ENCODE results near the gene MYH10.
"Not testable (repeated sequence)": the region's sequence is repeated elsewhere in the genome, so short reads cannot be mapped to it uniquely, and the experiment has no call there.

MYH10 gene

DNA sequence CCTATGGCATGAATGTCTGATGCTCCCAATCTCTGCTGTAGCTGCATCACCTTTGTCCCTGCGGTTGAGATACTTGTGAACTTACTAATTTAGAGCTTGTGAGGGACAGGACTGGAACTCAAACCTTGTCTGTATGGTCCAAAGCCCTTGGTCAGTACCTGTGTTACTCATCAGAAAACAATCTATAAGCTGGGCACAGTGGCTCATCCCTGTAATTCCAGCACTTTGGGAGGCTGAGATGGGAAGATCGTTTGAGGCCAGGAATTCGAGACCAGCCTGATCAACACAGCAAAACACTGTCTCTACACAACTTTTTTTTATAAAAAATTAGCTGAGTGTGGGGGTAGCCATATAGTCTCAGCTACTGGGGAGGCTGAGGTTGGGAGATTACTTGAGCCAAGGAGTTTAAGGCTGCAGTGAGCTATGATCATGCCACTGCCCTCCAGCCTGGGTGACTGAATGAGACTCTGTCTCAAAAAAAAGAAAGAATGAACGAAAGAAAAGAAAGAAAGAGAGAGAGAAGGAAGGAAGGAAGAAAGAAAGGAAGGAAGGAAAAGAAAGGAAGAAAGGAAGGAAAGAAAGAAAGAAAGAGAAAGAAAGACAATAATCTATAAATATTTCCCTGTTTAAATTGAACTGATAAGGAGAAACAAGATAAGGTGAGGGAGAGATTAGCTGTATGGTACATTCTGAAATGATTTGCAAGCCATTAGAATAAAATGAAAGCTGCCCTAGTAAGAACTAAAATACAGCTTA is 31.7 kb upstream of the MYH10 start:
- no peaks in the 10 kb centered on the region for H3K36me3 ChIP-seq (ENCODE audit: low read length)

DNA sequence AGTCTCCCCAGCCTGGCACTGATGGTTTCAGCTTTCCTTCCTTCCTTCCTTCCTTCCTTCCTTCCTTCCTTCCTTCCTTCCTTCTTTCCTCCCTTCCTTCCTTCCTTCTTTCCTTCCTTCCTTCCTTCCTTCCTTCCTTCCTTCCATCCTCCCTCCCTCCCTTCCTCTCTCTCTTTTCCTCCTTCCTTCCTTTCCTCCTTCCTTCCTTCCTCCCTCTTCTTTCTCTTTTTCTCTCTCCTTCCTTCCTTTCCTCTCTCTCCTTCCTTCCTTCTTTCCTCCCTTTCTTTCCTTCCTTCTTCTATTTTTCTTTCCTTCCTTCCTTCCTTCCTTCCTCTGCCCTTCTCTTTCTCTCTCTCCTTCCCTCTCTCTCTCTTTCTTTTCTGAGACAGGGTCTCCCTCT is 30.2 kb upstream of the MYH10 start:
- not testable (repeated sequence) for H3K27ac ChIP-seq (ENCODE audit: low read depth, low read length); H3K36me3 ChIP-seq (ENCODE audit: low read length); H2AFZ ChIP-seq (ENCODE audit: low read depth, low read length, severe bottlenecking); H3K9me2 ChIP-seq (replicated peaks; ENCODE audit: insufficient read depth, low read length); H3K9me3 ChIP-seq (ENCODE audit: insufficient read depth, low read length); H3K9ac ChIP-seq (ENCODE audit: low read length); H3K27me3 ChIP-seq (ENCODE audit: low read length); H3F3A ChIP-seq (ENCODE audit: insufficient read depth); H3K4me2 ChIP-seq (ENCODE audit: low read depth, low read length, poor library complexity, severe bottlenecking); H4K20me1 ChIP-seq (ENCODE audit: low read depth, low read length); H3K4me3 ChIP-seq (ENCODE audit: insufficient read depth, low read length, poor library complexity, severe bottlenecking); H3K79me2 ChIP-seq (ENCODE audit: insufficient read depth, low read length)

More for the DNA sequence above, 31.7 kb upstream of the MYH10 start:
- Histone ChIP-seq H3K27ac (ENCODE audit: low read depth, low read length) (no peak overlapping the region), H3K27me3 (ENCODE audit: low read length) (0 out of 2 replicates have a peak, but pooled peaks cover 4% of the 10 kb centered on the region), H3K9me3 (ENCODE audit: insufficient read depth, low read length) (no peaks in the 10 kb centered on the region), H3K9me2 (replicated peaks; ENCODE audit: insufficient read depth, low read length) (no peaks in the 10 kb centered on the region), H4K20me1 (ENCODE audit: low read depth, low read length) (no peaks in the 10 kb centered on the region), H3F3A (ENCODE audit: insufficient read depth) (no peaks in the 10 kb centered on the region), H3K9ac (ENCODE audit: low read length) (no peak overlapping the region), H2AFZ (ENCODE audit: low read depth, low read length, severe bottlenecking) (no peak overlapping the region), H3K4me3 (ENCODE audit: insufficient read depth, low read length, poor library complexity, severe bottlenecking) (no peak overlapping the region), H3K4me2 (ENCODE audit: low read depth, low read length, poor library complexity, severe bottlenecking) (no peak overlapping the region), H3K79me2 (ENCODE audit: insufficient read depth, low read length) (no peaks in the 10 kb centered on the region)
- TF ChIP-seq, protein P1, sequence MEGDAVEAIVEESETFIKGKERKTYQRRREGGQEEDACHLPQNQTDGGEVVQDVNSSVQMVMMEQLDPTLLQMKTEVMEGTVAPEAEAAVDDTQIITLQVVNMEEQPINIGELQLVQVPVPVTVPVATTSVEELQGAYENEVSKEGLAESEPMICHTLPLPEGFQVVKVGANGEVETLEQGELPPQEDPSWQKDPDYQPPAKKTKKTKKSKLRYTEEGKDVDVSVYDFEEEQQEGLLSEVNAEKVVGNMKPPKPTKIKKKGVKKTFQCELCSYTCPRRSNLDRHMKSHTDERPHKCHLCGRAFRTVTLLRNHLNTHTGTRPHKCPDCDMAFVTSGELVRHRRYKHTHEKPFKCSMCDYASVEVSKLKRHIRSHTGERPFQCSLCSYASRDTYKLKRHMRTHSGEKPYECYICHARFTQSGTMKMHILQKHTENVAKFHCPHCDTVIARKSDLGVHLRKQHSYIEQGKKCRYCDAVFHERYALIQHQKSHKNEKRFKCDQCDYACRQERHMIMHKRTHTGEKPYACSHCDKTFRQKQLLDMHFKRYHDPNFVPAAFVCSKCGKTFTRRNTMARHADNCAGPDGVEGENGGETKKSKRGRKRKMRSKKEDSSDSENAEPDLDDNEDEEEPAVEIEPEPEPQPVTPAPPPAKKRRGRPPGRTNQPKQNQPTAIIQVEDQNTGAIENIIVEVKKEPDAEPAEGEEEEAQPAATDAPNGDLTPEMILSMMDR (IDR thresholded peaks at IDR 0.05; ENCODE audit: insufficient read depth, low read length, poor library complexity, severe bottlenecking) = no peak
- TF ChIP-seq EZH2phosphoT487 (conservative IDR thresholded peaks at IDR 0.05; ENCODE audit: low read length) = no peak

DNA sequence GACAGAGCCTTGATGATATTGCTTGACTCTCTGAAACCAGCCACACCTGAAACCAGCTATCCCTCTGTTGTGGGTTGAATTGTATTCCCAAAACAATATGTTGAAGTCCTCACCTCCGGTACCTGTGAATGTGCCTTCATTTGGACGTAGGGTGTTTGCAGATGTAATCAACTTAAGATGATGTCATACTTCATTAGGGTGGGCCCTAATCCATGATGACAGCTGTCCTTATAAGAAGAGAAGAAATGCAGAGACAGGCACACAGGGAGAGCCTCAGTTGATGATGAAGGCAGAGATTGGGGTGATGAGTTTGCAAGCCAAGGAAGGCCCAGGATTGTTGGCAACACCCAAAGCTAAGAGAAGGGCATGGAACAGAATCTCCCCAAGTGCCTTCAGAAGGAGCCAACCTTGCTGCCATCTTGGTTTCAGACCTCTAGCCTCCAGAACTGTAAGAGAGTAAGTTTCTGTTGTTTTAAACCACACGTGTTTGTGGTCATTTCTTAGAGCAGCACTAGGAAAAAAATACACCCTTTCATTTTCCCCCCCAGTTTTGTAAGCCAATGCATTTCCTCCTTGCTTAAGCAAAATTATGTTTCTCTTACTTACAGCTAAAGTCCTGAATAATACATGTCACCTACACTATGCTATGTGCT is 29.4 kb upstream of the MYH10 start:
- H3F3A ChIP-seq (ENCODE audit: insufficient read depth) = no peaks in the 10 kb centered on the region
- 0 out of 2 replicates have a peak, but pooled peaks cover 4% of the 10 kb centered on the region for H3K27me3 ChIP-seq (ENCODE audit: low read length)
- H3K9me2 ChIP-seq (replicated peaks; ENCODE audit: insufficient read depth, low read length) = no peaks in the 10 kb centered on the region
- H3K4me3 ChIP-seq (ENCODE audit: insufficient read depth, low read length, poor library complexity, severe bottlenecking) = no peak overlapping the region
- H4K20me1 ChIP-seq (ENCODE audit: low read depth, low read length) = no peaks in the 10 kb centered on the region
- TF ChIP-seq, protein P1 (IDR thresholded peaks at IDR 0.05; ENCODE audit: insufficient read depth, low read length, poor library complexity, severe bottlenecking) = no peak
- no peak for TF ChIP-seq EZH2phosphoT487 (conservative IDR thresholded peaks at IDR 0.05; ENCODE audit: low read length)
- H3K4me2 ChIP-seq (ENCODE audit: low read depth, low read length, poor library complexity, severe bottlenecking) = no peak overlapping the region
- H3K9me3 ChIP-seq (ENCODE audit: insufficient read depth, low read length) = no peaks in the 10 kb centered on the region
- no peaks in the 10 kb centered on the region for H3K79me2 ChIP-seq (ENCODE audit: insufficient read depth, low read length)
- no peak overlapping the region for H3K27ac ChIP-seq (ENCODE audit: low read depth, low read length)
- no peak overlapping the region for H3K9ac ChIP-seq (ENCODE audit: low read length)
- no peak overlapping the region for H2AFZ ChIP-seq (ENCODE audit: low read depth, low read length, severe bottlenecking)
- H3K36me3 ChIP-seq (ENCODE audit: low read length) = no peaks in the 10 kb centered on the region

DNA sequence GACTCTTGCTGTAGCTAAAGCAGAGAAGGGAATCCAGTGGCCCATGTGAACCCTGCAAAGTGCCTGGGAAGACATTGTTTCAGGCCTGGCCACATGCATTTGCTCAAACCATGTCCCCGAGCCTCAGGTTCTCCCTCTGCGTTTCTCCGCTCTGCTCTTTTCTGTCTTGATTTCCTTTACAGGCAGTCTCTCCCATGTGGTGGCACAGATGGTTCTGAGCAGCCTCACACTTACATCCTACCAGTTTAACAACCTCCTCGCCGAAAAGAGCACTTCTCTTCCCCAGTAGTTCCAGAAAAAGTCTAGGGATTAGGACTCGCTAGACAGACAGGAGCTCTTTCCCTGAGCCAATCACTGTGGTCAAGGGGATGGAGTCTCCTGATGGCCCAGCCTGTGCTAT is 28.3 kb upstream of the MYH10 start:
- TF ChIP-seq, protein P1 (IDR thresholded peaks at IDR 0.05; ENCODE audit: insufficient read depth, low read length, poor library complexity, severe bottlenecking) = no peak
- TF ChIP-seq EZH2phosphoT487 (conservative IDR thresholded peaks at IDR 0.05; ENCODE audit: low read length) = no peak
- Histone ChIP-seq H3K27ac (ENCODE audit: low read depth, low read length) (no peak overlapping the region), H4K20me1 (ENCODE audit: low read depth, low read length) (no peaks in the 10 kb centered on the region), H3K4me3 (ENCODE audit: insufficient read depth, low read length, poor library complexity, severe bottlenecking) (no peak overlapping the region), H3K4me2 (ENCODE audit: low read depth, low read length, poor library complexity, severe bottlenecking) (no peak overlapping the region), H3K27me3 (ENCODE audit: low read length) (0 out of 2 replicates have a peak, but pooled peaks cover 4% of the 10 kb centered on the region), H3K9me2 (replicated peaks; ENCODE audit: insufficient read depth, low read length) (no peaks in the 10 kb centered on the region), H3F3A (ENCODE audit: insufficient read depth) (no peaks in the 10 kb centered on the region), H3K36me3 (ENCODE audit: low read length) (no peaks in the 10 kb centered on the region), H2AFZ (ENCODE audit: low read depth, low read length, severe bottlenecking) (no peak overlapping the region), H3K79me2 (ENCODE audit: insufficient read depth, low read length) (no peaks in the 10 kb centered on the region), H3K9ac (ENCODE audit: low read length) (no peak overlapping the region), H3K9me3 (ENCODE audit: insufficient read depth, low read length) (no peaks in the 10 kb centered on the region)
